DMS 273 treated with DMSO at 0.1 percent for 48 hours (cell line): ENCODE data around the gene USP17L20.
"Not testable (repeated sequence)": the region's sequence is repeated elsewhere in the genome, so short reads cannot be mapped to it uniquely, and the experiment has no call there.

ENCODE experiments used
- DNase-seq: peaks from one replicate; lab custom pipeline; 2025; lab: John Stamatoyannopoulos, UW

Gene USP17L20

GRCh38 chr4:9257824-9258223 lies at the start of gene USP17L20:
Gene USP17L20 (plus strand): TSS chr4:9258124. CDS start chr4:9258124, 0 bp downstream.
- not testable (repeated sequence) for DNase-seq

- DNase-seq, result not testable (repeated sequence)
Measured at GRCh38 chr4:9210357-9210756, 47.6 kb upstream of the USP17L20 start, which contains the start of gene USP17L10. Gene USP17L10 (plus strand): TSS chr4:9210657. CDS start chr4:9210657, 0 bp downstream.

- DNase-seq, result not testable (repeated sequence)
Measured at GRCh38 chr4:9214701-9215100, 43.2 kb upstream of the USP17L20 start.

GRCh38 chr4:9215105-9215504 lies 42.8 kb upstream of the USP17L20 start, which contains the start of gene USP17L11:
Gene USP17L11 (plus strand): TSS chr4:9215405. CDS start chr4:9215405, 0 bp downstream.
- not testable (repeated sequence) for DNase-seq

GRCh38 chr4:9219852-9220251 lies 38.1 kb upstream of the USP17L20 start, which contains the start of gene USP17L12:
Gene USP17L12 (plus strand): TSS chr4:9220152. CDS start chr4:9220152, 0 bp downstream.
- DNase-seq, result not testable (repeated sequence)

- DNase-seq, result not testable (repeated sequence)
Measured at GRCh38 chr4:9224596-9224995, 33.3 kb upstream of the USP17L20 start, which contains the start of gene USP17L13. Gene USP17L13 (plus strand): TSS chr4:9224896. CDS start chr4:9224896, 0 bp downstream.

GRCh38 chr4:9230249-9230648 lies 27.7 kb upstream of the USP17L20 start:
- DNase-seq, result not testable (repeated sequence)

- DNase-seq, result not testable (repeated sequence)
Measured at GRCh38 chr4:9234085-9234484, 23.8 kb upstream of the USP17L20 start, which contains the start of gene USP17L15. Gene USP17L15 (plus strand): TSS chr4:9234385. CDS start chr4:9234385, 0 bp downstream.

GRCh38 chr4:9238461-9238860 lies 19.5 kb upstream of the USP17L20 start:
- DNase-seq, result not testable (repeated sequence)

- not testable (repeated sequence) for DNase-seq
Measured at GRCh38 chr4:9243579-9243978, 14.3 kb upstream of the USP17L20 start, which contains the start of gene USP17L17. Gene USP17L17 (plus strand): TSS chr4:9243879. CDS start chr4:9243879, 0 bp downstream.

- not testable (repeated sequence) for DNase-seq
Measured at GRCh38 chr4:9247953-9248680, 9.8 kb upstream of the USP17L20 start, which contains the start of gene USP17L18. Gene USP17L18 (plus strand): TSS chr4:9248630. CDS start chr4:9248630, 0 bp downstream.

- DNase-seq, result not testable (repeated sequence)
Measured at GRCh38 chr4:9253078-9253477, 4.8 kb upstream of the USP17L20 start, which contains the start of gene USP17L19. Gene USP17L19 (plus strand): TSS chr4:9253378. CDS start chr4:9253378, 0 bp downstream.

GRCh38 chr4:9262572-9262971 lies 4.6 kb downstream of the USP17L20 start, which contains the start of gene USP17L21:
Gene USP17L21 (plus strand): TSS chr4:9262872. CDS start chr4:9262872, 0 bp downstream.
- DNase-seq, result not testable (repeated sequence)

GRCh38 chr4:9267319-9267718 lies 9.4 kb downstream of the USP17L20 start, which contains the start of gene USP17L22:
Gene USP17L22 (plus strand): TSS chr4:9267619. CDS start chr4:9267619, 0 bp downstream.
- DNase-seq, result not testable (repeated sequence)

GRCh38 chr4:9271719-9272118 lies 13.8 kb downstream of the USP17L20 start:
- DNase-seq, result not testable (repeated sequence)
